MM.1S (cell line): ENCODE measurements around the gene SYT9.

ENCODE experiments used
- DNase-seq: peaks from one replicate; pipeline ENCODE4 v3.0.0-alpha.2; 2015
- H2AFZ ChIP-seq: fragments of 300-600 bp; sonication (generic); 2 replicates; pipeline ENCODE4 v1.6.0; 2016; ENCODE audit warnings: antibody characterized with exemption, low read length
- H3F3A ChIP-seq: fragments of 300-600 bp; sonication (generic); 2 replicates; pipeline ENCODE4 v1.6.1; 2016; ENCODE audit warnings: mild to moderate bottlenecking, antibody characterized with exemption, low read length, moderate library complexity, mixed read lengths; ENCODE audit not compliant: insufficient read depth
- H3K27ac ChIP-seq: fragments of 300-600 bp; sonication (generic); 2 replicates; pipeline ENCODE4 v1.5.1; 2016; ENCODE audit warnings: mild to moderate bottlenecking, low read length
- H3K27me3 ChIP-seq: fragments of 300-600 bp; sonication (generic); replicated peaks from 2 replicates; pipeline ENCODE4 v1.6.0; 2016; ENCODE audit warnings: low read length; ENCODE audit not compliant: insufficient read depth
- H3K36me3 ChIP-seq: fragments of 300-600 bp; sonication (generic); replicated peaks from 2 replicates; pipeline ENCODE4 v1.6.1; 2016; ENCODE audit warnings: mild to moderate bottlenecking, low read length, mixed read lengths; ENCODE audit not compliant: insufficient read depth
- H3K4me1 ChIP-seq: fragments of 300-600 bp; sonication (generic); 2 replicates; pipeline ENCODE4 v1.6.1; 2016; ENCODE audit warnings: low read length, mixed read lengths
- H3K4me2 ChIP-seq: fragments of 300-600 bp; sonication (generic); 2 replicates; pipeline ENCODE4 v1.6.0; 2016; ENCODE audit warnings: low read depth, low read length
- H3K4me3 ChIP-seq: fragments of 300-600 bp; sonication (generic); 2 replicates; pipeline ENCODE4 v1.5.1; 2016; ENCODE audit warnings: low read length, mixed read lengths
- H3K79me2 ChIP-seq: fragments of 300-600 bp; sonication (generic); 2 replicates; pipeline ENCODE4 v1.6.1; 2016; ENCODE audit warnings: mixed run types, low read length, mixed read lengths
- H3K9ac ChIP-seq: fragments of 300-600 bp; sonication (generic); 2 replicates; pipeline ENCODE4 v1.6.1; 2016; ENCODE audit warnings: low read length, mixed read lengths
- H3K9me2 ChIP-seq: fragments of 300-600 bp; sonication (generic); replicated peaks from 2 replicates; pipeline ENCODE4 v1.6.1; 2016; ENCODE audit warnings: mild to moderate bottlenecking, low read length, mixed read lengths; ENCODE audit not compliant: insufficient read depth
- H3K9me3 ChIP-seq: fragments of 300-600 bp; sonication (generic); replicated peaks from 2 replicates; pipeline ENCODE4 v1.6.1; 2016; ENCODE audit warnings: mild to moderate bottlenecking, low read length, mixed read lengths; ENCODE audit not compliant: insufficient read depth
- H4K20me1 ChIP-seq: fragments of 300-600 bp; sonication (generic); 2 replicates; pipeline ENCODE4 v1.6.1; 2016; ENCODE audit warnings: mild to moderate bottlenecking, low read length, moderate library complexity, mixed read lengths; ENCODE audit not compliant: insufficient read depth
- CTCF ChIP-seq: fragments of 300-600 bp; sonication (generic); IDR thresholded peaks from 2 replicates; pipeline ENCODE4 v1.5.1; 2016; ENCODE audit warnings: antibody characterized with exemption, low read length, mixed read lengths
- EZH2 ChIP-seq: fragments of 300-600 bp; sonication (generic); optimal IDR thresholded peaks from 2 replicates; pipeline ENCODE3; 2017; ENCODE audit warnings: low read depth, mild to moderate bottlenecking, antibody characterized with exemption, low read length, mixed read lengths
- EZH2phosphoT487 ChIP-seq: fragments of 300-600 bp; sonication (generic); IDR thresholded peaks from 2 replicates; pipeline ENCODE4 v1.6.1; 2018; ENCODE audit warnings: antibody characterized with exemption, low read length

SYT9 gene

DNA sequence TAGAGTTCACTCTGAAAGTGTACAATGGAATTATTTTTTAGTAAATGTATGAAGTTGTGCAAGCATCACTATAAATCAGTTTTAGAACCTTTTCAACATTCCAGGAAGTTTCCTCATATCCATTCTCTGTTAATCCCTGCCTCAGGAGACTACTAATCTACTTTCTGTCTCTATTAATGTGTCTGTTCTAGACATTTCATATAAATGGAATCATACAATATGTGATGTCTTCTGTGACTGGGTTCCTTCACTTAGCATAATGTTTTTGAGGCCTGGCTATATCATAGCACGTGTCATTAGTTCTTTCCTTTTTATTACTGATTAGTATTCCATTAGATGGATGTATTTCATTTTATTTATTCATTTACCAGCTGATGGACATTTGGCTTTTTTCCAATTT is 17.1 kb downstream of the SYT9 start:
- Histone ChIP-seq H3K9me2 (no peaks in the 10 kb centered on the region), H3K4me1 (no peaks in the 10 kb centered on the region), H3K27ac (no peak overlapping the region), H3K9ac (no peak overlapping the region), H3K79me2 (no peaks in the 10 kb centered on the region), H2AFZ (no peak overlapping the region), H3K9me3 (no peaks in the 10 kb centered on the region), H4K20me1 (no peaks in the 10 kb centered on the region), H3K36me3 (no peaks in the 10 kb centered on the region), H3F3A (no peaks in the 10 kb centered on the region), H3K4me2 (no peak overlapping the region), H3K27me3 (no peaks in the 10 kb centered on the region), H3K4me3 (no peak overlapping the region)
- DNase-seq: no peak
- TF ChIP-seq EZH2 (no peak), CTCF (no peak), EZH2phosphoT487 (no peak)

- no peaks in the 10 kb centered on the region for H3K79me2 ChIP-seq
- no peaks in the 10 kb centered on the region for H3K9me2 ChIP-seq
- no peak overlapping the region for H3K27ac ChIP-seq
- no peaks in the 10 kb centered on the region for H3K4me1 ChIP-seq
- no peak overlapping the region for H3K4me2 ChIP-seq
- H4K20me1 ChIP-seq: no peaks in the 10 kb centered on the region
- H2AFZ ChIP-seq: no peak overlapping the region
- H3K36me3 ChIP-seq: no peaks in the 10 kb centered on the region
- DNase-seq: no peak
- no peaks in the 10 kb centered on the region for H3F3A ChIP-seq
- no peaks in the 10 kb centered on the region for H3K27me3 ChIP-seq
- no peak overlapping the region for H3K9ac ChIP-seq
- no peak overlapping the region for H3K4me3 ChIP-seq
- no peaks in the 10 kb centered on the region for H3K9me3 ChIP-seq
- TF ChIP-seq CTCF (no peak), EZH2phosphoT487 (no peak), EZH2 (no peak)
Observed at GRCh38 chr11:7270233-7270865, 18.6 kb downstream of the SYT9 start.

GRCh38 chr11:7272373-7272772 is 20.7 kb downstream of the SYT9 start:
- Histone ChIP-seq H3K27ac (no peak overlapping the region), H3K9ac (no peak overlapping the region), H3K79me2 (no peaks in the 10 kb centered on the region), H3K9me2 (no peaks in the 10 kb centered on the region), H2AFZ (no peak overlapping the region), H3K4me3 (no peak overlapping the region), H4K20me1 (no peaks in the 10 kb centered on the region), H3K4me2 (no peak overlapping the region), H3K36me3 (no peaks in the 10 kb centered on the region), H3K27me3 (no peaks in the 10 kb centered on the region), H3K9me3 (no peaks in the 10 kb centered on the region), H3K4me1 (no peaks in the 10 kb centered on the region), H3F3A (no peaks in the 10 kb centered on the region)
- TF ChIP-seq EZH2phosphoT487 (no peak), EZH2 (no peak), CTCF (no peak)
- no peak for DNase-seq
